ENCODE data around the gene RIMS1.

GRCh38 chr6:72032086-72032485, 145.7 kb downstream of the RIMS1 start:
- TF ChIP-seq POLR2A (IDR thresholded peaks at IDR 0.05): no peak
- no peak for TF ChIP-seq CTCF (IDR thresholded peaks at IDR 0.05)
- TF ChIP-seq POLR2AphosphoS5 (IDR thresholded peaks at IDR 0.05; ENCODE audit: insufficient read depth in 1 of 2, low read depth in 1 of 2): no peak
